ENCODE results near the gene GOLGA8S.
"Not testable (repeated sequence)": the region's sequence is repeated elsewhere in the genome, so short reads cannot be mapped to it uniquely, and the experiment has no call there.

DNA sequence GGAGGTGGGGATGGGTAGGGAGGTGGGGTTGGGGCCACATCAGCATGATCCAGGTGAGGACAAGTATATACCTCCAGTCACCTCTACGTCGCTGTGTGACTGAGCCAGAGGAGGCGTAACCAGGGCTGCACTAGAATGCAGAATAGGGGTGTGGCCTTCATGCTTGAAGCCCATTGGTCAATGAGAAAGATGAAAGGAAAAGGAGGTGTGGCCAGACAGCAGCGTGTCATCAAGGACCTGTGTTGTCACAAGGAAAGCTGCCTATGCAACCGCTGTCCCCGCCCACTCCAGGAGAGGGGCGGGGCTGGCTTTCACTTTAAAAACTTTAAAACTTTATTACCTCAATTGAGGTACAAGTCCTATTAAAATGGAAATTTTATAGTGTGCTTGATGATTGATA lies 20.5 kb upstream of the GOLGA8S start, which contains the start of gene GOLGA6L26:
- TF ChIP-seq POLR2A (IDR thresholded peaks at IDR 0.05; ENCODE audit: low read depth, low read length); POLR2AphosphoS5 (IDR thresholded peaks at IDR 0.05; ENCODE audit: low read depth, low read length); TAF1 (IDR thresholded peaks at IDR 0.05; ENCODE audit: borderline replicate concordance, low read depth, low read length): not testable (repeated sequence)
